Right atrium auricular region (tissue), 2 donors: ENCODE measurements around the gene FYB1. TPM values are rescaled to one million over a fixed set of nuclear protein-coding genes. Genes with fewer than 3 reads are reported as not detected.
"Not testable (repeated sequence)": the region's sequence is repeated elsewhere in the genome, so short reads cannot be mapped to it uniquely, and the experiment has no call there.

ENCODE experiments used
- DNase-seq: peaks from one replicate; pipeline ENCODE4 v3.0.0-alpha.2; 2019; ENCODE audit warnings: low spot score
- H3K27ac ChIP-seq, 2 donors: fragments of 200-600 bp; sonication (generic); 1 replicate in 1 of 2; 2 replicates in 1 of 2; pipeline ENCODE4 v1.5.1; 2016 to 2019
- H3K27me3 ChIP-seq, 2 donors: fragments of 200-600 bp; sonication (generic); one replicate each; pipeline versions ENCODE4 v1.5.1 to v1.6.0; 2017 to 2019
- H3K36me3 ChIP-seq: fragments of 200-600 bp; sonication (generic); one replicate; pipeline ENCODE4 v1.5.1; 2016
- H3K4me1 ChIP-seq, 2 donors: fragments of 200-600 bp; sonication (generic); one replicate each; pipeline versions ENCODE4 v1.5.1 to v1.6.0; 2017 to 2019
- H3K4me3 ChIP-seq, 2 donors: fragments of 200-600 bp; sonication (generic); 1 replicate in 1 of 2; 2 replicates in 1 of 2; pipeline ENCODE4 v1.5.1; 2017 to 2019; ENCODE audit warnings: mild to moderate bottlenecking in 1 of 2, moderate library complexity in 1 of 2
- H3K9me3 ChIP-seq, 2 donors: fragments of 200-600 bp; sonication (generic); one replicate each; pipeline ENCODE4 v1.5.1; 2019
- total RNA-seq, 2 donors: library from RNA; depleted of rRNA; stranded (reverse); fragments of >200 nt; gene quantifications; one replicate each; pipeline ENCODE4 v1.1.0, GENCODE V29; 2016
- TF ChIP-seq, protein P1 (sequence below), 2 donors: fragments of 200-600 bp; sonication (generic); IDR thresholded peaks; one replicate each; pipeline ENCODE4 v1.5.1; 2019; ENCODE audit warnings: antibody characterized with exemption in 2 of 2

The FYB1 gene
- total RNA-seq, 2 donors from 2014 or later: 1.8 to 8.4 TPM

DNA sequence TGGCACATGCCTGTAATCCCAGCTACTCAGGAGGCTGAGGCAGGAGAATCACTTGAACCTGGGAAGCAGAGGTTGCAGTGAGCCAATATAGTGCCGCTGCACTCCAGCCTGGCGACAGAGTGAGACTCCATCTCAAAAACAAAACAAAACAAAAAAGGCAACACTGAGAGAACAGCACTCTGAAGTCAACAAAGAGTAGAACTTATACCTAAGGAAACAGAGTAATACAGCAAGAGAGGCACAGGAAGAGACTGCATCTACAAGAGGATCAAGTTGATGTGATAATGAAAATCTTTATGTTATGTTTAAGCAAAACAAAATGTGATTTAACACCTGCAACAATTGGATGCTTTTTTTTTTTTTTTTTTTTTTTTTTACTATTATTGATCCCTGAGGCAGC, 33.1 kb downstream of the FYB1 start:
- DNase-seq: no peak
- H3K4me1 ChIP-seq: no peaks in the 10 kb centered on the region
- no peaks in the 10 kb centered on the region for H3K36me3 ChIP-seq
- TF ChIP-seq, protein P1, sequence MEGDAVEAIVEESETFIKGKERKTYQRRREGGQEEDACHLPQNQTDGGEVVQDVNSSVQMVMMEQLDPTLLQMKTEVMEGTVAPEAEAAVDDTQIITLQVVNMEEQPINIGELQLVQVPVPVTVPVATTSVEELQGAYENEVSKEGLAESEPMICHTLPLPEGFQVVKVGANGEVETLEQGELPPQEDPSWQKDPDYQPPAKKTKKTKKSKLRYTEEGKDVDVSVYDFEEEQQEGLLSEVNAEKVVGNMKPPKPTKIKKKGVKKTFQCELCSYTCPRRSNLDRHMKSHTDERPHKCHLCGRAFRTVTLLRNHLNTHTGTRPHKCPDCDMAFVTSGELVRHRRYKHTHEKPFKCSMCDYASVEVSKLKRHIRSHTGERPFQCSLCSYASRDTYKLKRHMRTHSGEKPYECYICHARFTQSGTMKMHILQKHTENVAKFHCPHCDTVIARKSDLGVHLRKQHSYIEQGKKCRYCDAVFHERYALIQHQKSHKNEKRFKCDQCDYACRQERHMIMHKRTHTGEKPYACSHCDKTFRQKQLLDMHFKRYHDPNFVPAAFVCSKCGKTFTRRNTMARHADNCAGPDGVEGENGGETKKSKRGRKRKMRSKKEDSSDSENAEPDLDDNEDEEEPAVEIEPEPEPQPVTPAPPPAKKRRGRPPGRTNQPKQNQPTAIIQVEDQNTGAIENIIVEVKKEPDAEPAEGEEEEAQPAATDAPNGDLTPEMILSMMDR (IDR thresholded peaks at IDR 0.05): no peak
- no peak overlapping the region for H3K27ac ChIP-seq
- H3K27me3 ChIP-seq: no peaks in the 10 kb centered on the region
- no peaks in the 10 kb centered on the region for H3K9me3 ChIP-seq
- H3K4me3 ChIP-seq: no peak overlapping the region

DNA sequence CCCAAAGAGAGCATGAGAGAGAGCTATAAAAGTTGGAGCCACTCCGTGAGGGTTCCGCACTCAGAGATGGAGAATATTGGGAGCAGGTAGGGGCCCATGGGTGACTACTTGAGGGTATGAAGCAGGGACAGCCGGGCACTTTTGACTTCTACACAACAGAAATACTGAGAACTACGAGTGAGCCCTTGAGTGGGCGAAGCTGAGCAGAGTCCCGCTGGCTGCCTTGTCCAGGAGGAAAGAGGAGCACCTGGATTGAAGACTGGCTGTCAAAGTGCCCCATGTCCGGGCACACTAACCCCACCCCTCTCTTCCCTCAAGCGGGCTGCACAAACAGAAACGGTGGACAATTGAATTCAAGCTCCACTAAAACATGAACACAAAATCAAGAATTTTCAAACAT, 33.6 kb downstream of the FYB1 start:
- Histone ChIP-seq H3K9me3 (no peaks in the 10 kb centered on the region), H3K36me3 (no peaks in the 10 kb centered on the region), H3K27ac (no peak overlapping the region), H3K4me3 (no peak overlapping the region), H3K27me3 (no peaks in the 10 kb centered on the region), H3K4me1 (no peaks in the 10 kb centered on the region)
- no peak for DNase-seq
- TF ChIP-seq, protein P1 (IDR thresholded peaks at IDR 0.05): no peak

DNA sequence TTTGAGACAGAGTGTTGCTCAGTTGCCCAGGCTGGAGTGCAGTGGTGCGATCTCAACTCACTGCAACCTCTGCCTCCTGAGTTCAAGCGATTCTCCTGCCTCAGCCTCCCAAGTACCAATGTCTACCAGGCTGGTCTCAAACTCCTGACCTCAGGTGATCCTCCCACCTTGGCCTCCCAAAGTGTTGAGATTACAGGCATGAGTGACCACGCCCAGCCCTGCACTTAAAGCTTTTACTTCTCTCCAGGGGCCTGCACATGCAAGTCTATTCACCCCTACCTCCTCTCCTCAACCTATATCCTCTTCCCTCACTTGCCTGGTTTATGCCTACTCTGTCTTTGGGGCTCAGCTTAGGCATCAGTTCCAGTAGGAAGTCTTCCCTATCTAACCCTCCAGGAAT, 39.8 kb downstream of the FYB1 start:
- H3K4me3 ChIP-seq, H3K27ac ChIP-seq, DNase-seq, H3K27me3 ChIP-seq, H3K36me3 ChIP-seq, H3K4me1 ChIP-seq, H3K9me3 ChIP-seq: not testable (repeated sequence)

DNA sequence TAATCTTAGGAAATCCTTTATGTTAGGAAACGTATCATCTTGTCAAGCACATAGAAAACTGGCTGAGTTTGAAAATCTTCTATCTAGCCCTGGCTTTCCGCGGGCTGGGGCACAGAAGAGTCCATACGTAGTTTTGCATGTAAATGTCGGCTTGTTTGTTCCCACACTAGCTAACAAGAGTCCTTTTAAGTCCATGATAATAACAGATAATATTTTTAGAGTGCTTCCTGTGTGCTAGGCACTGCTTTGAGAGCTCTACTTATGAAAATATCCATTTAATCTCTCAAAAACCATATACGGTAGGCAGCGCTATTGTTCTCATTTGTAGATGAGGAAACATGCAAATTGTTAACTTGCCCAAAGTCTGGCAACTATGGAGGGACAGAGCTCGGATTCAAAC, 40.5 kb downstream of the FYB1 start:
- H3K4me3 ChIP-seq: no peak overlapping the region
- H3K4me1 ChIP-seq: no peaks in the 10 kb centered on the region
- no peaks in the 10 kb centered on the region for H3K36me3 ChIP-seq
- no peak for DNase-seq
- H3K27ac ChIP-seq: no peak overlapping the region
- H3K9me3 ChIP-seq: no peaks in the 10 kb centered on the region
- TF ChIP-seq, protein P1 (IDR thresholded peaks at IDR 0.05): no peak
- no peaks in the 10 kb centered on the region for H3K27me3 ChIP-seq

DNA sequence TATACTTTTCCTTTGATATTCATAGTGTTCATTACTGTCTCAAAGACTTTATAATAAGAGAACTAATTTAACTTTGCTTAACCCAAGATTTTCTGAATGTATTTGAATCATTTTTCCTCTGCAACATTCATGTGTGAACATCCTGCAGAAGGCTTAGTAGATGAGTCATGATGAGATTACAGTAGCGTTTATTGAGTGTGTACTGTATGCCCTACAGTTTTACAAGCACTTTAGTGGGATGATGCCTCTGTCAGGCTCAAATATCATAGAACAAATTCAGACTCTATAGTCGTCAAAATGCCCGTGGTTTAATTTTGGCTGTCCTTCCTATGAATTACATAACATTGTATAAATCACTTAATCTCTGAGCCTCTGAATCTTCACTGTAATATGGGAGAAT, 41.2 kb downstream of the FYB1 start:
- Histone ChIP-seq H3K36me3 (no peaks in the 10 kb centered on the region), H3K4me3 (no peak overlapping the region), H3K27ac (no peak overlapping the region), H3K9me3 (no peaks in the 10 kb centered on the region), H3K27me3 (no peaks in the 10 kb centered on the region), H3K4me1 (no peaks in the 10 kb centered on the region)
- no peak for DNase-seq
- TF ChIP-seq, protein P1 (IDR thresholded peaks at IDR 0.05): no peak

DNA sequence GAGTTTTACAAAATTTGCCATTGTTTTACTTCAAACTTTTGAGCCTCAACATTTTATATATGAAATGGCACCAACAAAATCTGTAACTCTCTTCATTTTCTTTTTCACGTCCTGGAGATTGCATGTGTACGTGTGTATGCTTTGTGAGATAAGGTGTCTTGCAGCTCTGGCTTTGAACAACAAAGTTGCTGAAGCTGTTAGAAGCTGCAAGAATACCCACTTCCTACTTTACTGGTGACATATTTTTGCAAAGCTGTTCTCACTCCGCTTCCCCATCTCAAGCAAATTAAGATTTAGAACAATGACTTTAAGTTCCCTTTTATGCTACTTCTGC, 41.8 kb downstream of the FYB1 start:
- no peak for DNase-seq

More for the DNA sequence above, 41.8 kb downstream of the FYB1 start:
- Histone ChIP-seq H3K27ac (no peak overlapping the region), H3K36me3 (no peaks in the 10 kb centered on the region), H3K4me1 (no peaks in the 10 kb centered on the region), H3K27me3 (no peaks in the 10 kb centered on the region), H3K4me3 (no peak overlapping the region), H3K9me3 (no peaks in the 10 kb centered on the region)
- TF ChIP-seq, protein P1 (IDR thresholded peaks at IDR 0.05): no peak
